Measurements from ENCODE around the gene LCE2D. TPM values are rescaled to one million over a fixed set of nuclear protein-coding genes. Genes with fewer than 3 reads are reported as not detected.
A peak's percentile ranks its signal among the peaks of the same experiment; 100 is the strongest.

Gene LCE2D
- total RNA-seq, 1 experiment from 2014 or later: not detected

GRCh38 chr1:152654110-152654509 lies 9.1 kb upstream of the LCE2D start:
- intact Hi-C loops (cut with micrococcal nuclease; ENCODE audit: unreplicated experiment): loop anchor here (10.0 kb wide), 1 partner anchor 571 kb away; no protein-coding TSS in a partner anchor
- ATAC-seq (peak; percentile 93), DNase-seq (ENCODE audit: low read depth, low spot score) (peak; percentile 35)
- POLR2A ChIA-PET: no interaction called here
- TF ChIP-seq REST (IDR thresholded peaks at IDR 0.05; ENCODE audit: insufficient read depth in 1 of 2, low read depth in 2 of 2, low read length in 1 of 2) (no peak), CTCF (IDR thresholded peaks at IDR 0.05) (peak; percentile 92)
- Histone ChIP-seq H3K27me3 (ENCODE audit: control insufficient read depth, insufficient read depth, low read length) (peaks cover 5% of the 10 kb centered on the region), H3K4me1 (ENCODE audit: control insufficient read depth, insufficient read depth, low read length) (no peaks in the 10 kb centered on the region), H3K27ac (ENCODE audit: low read length) (no peak overlapping the region), H3K36me3 (ENCODE audit: control insufficient read depth, insufficient read depth, low read length) (no peaks in the 10 kb centered on the region), H3K4me3 (ENCODE audit: low read depth in 2 of 2, low read length in 2 of 2) (no peak overlapping the region), H3K9me3 (ENCODE audit: control insufficient read depth, insufficient read depth, low read depth, low read length) (no peaks in the 10 kb centered on the region)
- CTCF ChIA-PET: interaction anchor here (0.7 kb wide), 3 partner anchors 196 to 566 kb away, joined by 3 to 5 read pairs (median 5); no protein-coding TSS in a partner anchor
- in situ Hi-C loops (cut with HindIII; ENCODE audit: low pct_unique_long_range_greater_than_20kb, low sequenced_read_pairs): no loop called here
- BruUV-seq (replicated peaks): no TSS peak

- Histone ChIP-seq H3K27ac (ENCODE audit: low read length) (no peak overlapping the region), H3K9me3 (ENCODE audit: control insufficient read depth, insufficient read depth, low read depth, low read length) (no peaks in the 10 kb centered on the region), H3K4me1 (ENCODE audit: control insufficient read depth, insufficient read depth, low read length) (no peaks in the 10 kb centered on the region), H3K4me3 (ENCODE audit: low read depth in 2 of 2, low read length in 2 of 2) (no peak overlapping the region), H3K27me3 (ENCODE audit: control insufficient read depth, insufficient read depth, low read length) (peaks cover 9% of the 10 kb centered on the region), H3K36me3 (ENCODE audit: control insufficient read depth, insufficient read depth, low read length) (no peaks in the 10 kb centered on the region)
- no TSS peak for BruUV-seq (replicated peaks)
- POLR2A ChIA-PET: no interaction called here
- in situ Hi-C loops (cut with HindIII; ENCODE audit: low pct_unique_long_range_greater_than_20kb, low sequenced_read_pairs): no loop called here
- TF ChIP-seq TCF7L2 (IDR thresholded peaks at IDR 0.05; ENCODE audit: low read depth, low read length) (no peak), REST (IDR thresholded peaks at IDR 0.05; ENCODE audit: insufficient read depth in 1 of 2, low read depth in 2 of 2, low read length in 1 of 2) (no peak), SIN3A (IDR thresholded peaks at IDR 0.05; ENCODE audit: borderline replicate concordance, insufficient read depth, low read depth, low read length) (no peak), CTCF (IDR thresholded peaks at IDR 0.05) (no peak), POLR2AphosphoS5 (IDR thresholded peaks at IDR 0.05; ENCODE audit: low read depth, low read length) (no peak)
- ATAC-seq: no peak
- intact Hi-C loops (cut with micrococcal nuclease; ENCODE audit: unreplicated experiment): loop anchor here (5.0 to 10.0 kb wide), 2 partner anchors 211 to 568 kb away; no protein-coding TSS in a partner anchor
- no peak for DNase-seq (ENCODE audit: low read depth, low spot score)
- CTCF ChIA-PET: no interaction called here
Measured at GRCh38 chr1:152656459-152656858, 6.7 kb upstream of the LCE2D start.
